DND-41 (cell line): ENCODE measurements around the gene DCK.
"Not testable (repeated sequence)": the region's sequence is repeated elsewhere in the genome, so short reads cannot be mapped to it uniquely, and the experiment has no call there.

ENCODE experiments used
- ATAC-seq: fragments of 200-7000 bp; cut with Tn5 transposase; 3 replicates; pipeline ENCODE4 v1.9.1; 2021; ENCODE audit warnings: low read depth; ENCODE audit not compliant: insufficient read depth
- DNase-seq: peaks from one replicate; pipeline ENCODE4 v3.0.0-alpha.2; 2020
- H2AFZ ChIP-seq: 2 replicates; pipeline ENCODE4 v1.6.0; 2012; ENCODE audit warnings: low read depth, low read length
- H3K27ac ChIP-seq: 2 replicates; pipeline ENCODE4 v1.5.1; 2012; ENCODE audit warnings: low read length, inconsistent platforms
- H3K27me3 ChIP-seq: fragments of 200-600 bp; sonication (generic); 2 replicates; pipeline ENCODE4 v1.6.0; 2012; ENCODE audit warnings: low read length, mild to moderate bottlenecking, inconsistent platforms; ENCODE audit not compliant: insufficient read depth, poor library complexity
- H3K36me3 ChIP-seq: 2 replicates; pipeline ENCODE4 v1.5.1; 2012; ENCODE audit warnings: low read length, inconsistent platforms; ENCODE audit not compliant: insufficient read depth
- H3K4me1 ChIP-seq: 2 replicates; pipeline ENCODE4 v1.5.1; 2012; ENCODE audit warnings: mild to moderate bottlenecking, low read length; ENCODE audit not compliant: insufficient read depth
- H3K4me2 ChIP-seq: 2 replicates; pipeline ENCODE4 v1.6.0; 2012; ENCODE audit warnings: mild to moderate bottlenecking, moderate library complexity, low read length, inconsistent platforms; ENCODE audit not compliant: insufficient read depth
- H3K4me3 ChIP-seq, 2 experiments: fragments of 200-600 bp in 1 of 2; shearing (Covaris generic) in 1 of 2; 2 replicates each; pipeline ENCODE4 v1.5.1; 2012 to 2016; ENCODE audit warnings: inconsistent platforms in 2 of 2, low read length in 2 of 2, mild to moderate bottlenecking in 2 of 2, low read depth in 1 of 2, moderate library complexity in 1 of 2
- H3K79me2 ChIP-seq: 2 replicates; pipeline ENCODE4 v1.6.0; 2012; ENCODE audit warnings: low read length, inconsistent platforms; ENCODE audit not compliant: insufficient read depth
- H3K9ac ChIP-seq: 2 replicates; pipeline ENCODE4 v1.6.0; 2012; ENCODE audit warnings: low read depth, mild to moderate bottlenecking, inconsistent platforms, low read length, moderate library complexity
- H3K9me3 ChIP-seq: 2 replicates; pipeline ENCODE4 v1.5.1; 2012; ENCODE audit warnings: low read length, moderate library complexity, mild to moderate bottlenecking, inconsistent platforms; ENCODE audit not compliant: insufficient read depth, severe bottlenecking
- H4K20me1 ChIP-seq: 2 replicates; pipeline ENCODE4 v1.6.0; 2012; ENCODE audit warnings: low read length; ENCODE audit not compliant: insufficient read depth
- EZH2 ChIP-seq: IDR thresholded peaks from 3 replicates; pipeline ENCODE4 v1.6.1; 2012; ENCODE audit warnings: borderline replicate concordance, low read depth, mild to moderate bottlenecking, moderate library complexity, low read length, inconsistent platforms; ENCODE audit not compliant: severe bottlenecking
- TF ChIP-seq, protein P1 (sequence below): IDR thresholded peaks from 2 replicates; pipeline ENCODE4 v1.5.1; 2012; ENCODE audit warnings: borderline replicate concordance, low read length, moderate library complexity, mild to moderate bottlenecking; ENCODE audit not compliant: poor library complexity, severe bottlenecking; ENCODE audit errors: extremely low read depth

Gene DCK

DNA sequence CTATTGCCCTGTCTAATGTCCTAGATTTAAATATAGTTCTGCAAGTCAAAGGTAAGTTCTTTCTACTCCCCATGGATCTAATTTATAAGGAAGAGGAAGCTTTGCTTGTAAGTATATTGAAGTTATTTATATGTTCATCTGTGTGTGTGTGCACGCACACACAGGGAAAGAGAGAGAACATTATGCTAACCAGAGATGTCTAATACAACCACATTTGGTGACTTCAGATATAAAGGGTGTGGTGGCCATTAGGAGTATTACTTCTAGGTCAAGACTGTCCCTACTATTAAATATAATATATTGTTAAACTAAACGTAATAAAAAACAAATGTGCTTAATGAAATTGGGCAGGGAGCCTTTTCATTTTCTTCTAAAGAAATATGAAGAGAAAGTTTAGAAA is 4.1 kb downstream of the DCK start:
- ATAC-seq (no peak), DNase-seq (no peak)
- Histone ChIP-seq H3K9ac (peak overlapping the region; percentile 96), H2AFZ (no peak overlapping the region), H3K9me3 (no peaks in the 10 kb centered on the region), H3K36me3 (peaks cover 81% of the 10 kb centered on the region), H4K20me1 (peaks cover 67% of the 10 kb centered on the region), H3K79me2 (peaks cover 100% of the 10 kb centered on the region), H3K27ac (peak overlapping the region; percentile 94), H3K4me2 (peak overlapping the region; percentile 75), H3K27me3 (no peaks in the 10 kb centered on the region), H3K4me3 (peak overlapping the region; percentile 77 to 82; a peak in 3 of 4 replicates), H3K4me1 (peaks cover 82% of the 10 kb centered on the region)
- TF ChIP-seq EZH2 = no peak
- TF ChIP-seq, protein P1, sequence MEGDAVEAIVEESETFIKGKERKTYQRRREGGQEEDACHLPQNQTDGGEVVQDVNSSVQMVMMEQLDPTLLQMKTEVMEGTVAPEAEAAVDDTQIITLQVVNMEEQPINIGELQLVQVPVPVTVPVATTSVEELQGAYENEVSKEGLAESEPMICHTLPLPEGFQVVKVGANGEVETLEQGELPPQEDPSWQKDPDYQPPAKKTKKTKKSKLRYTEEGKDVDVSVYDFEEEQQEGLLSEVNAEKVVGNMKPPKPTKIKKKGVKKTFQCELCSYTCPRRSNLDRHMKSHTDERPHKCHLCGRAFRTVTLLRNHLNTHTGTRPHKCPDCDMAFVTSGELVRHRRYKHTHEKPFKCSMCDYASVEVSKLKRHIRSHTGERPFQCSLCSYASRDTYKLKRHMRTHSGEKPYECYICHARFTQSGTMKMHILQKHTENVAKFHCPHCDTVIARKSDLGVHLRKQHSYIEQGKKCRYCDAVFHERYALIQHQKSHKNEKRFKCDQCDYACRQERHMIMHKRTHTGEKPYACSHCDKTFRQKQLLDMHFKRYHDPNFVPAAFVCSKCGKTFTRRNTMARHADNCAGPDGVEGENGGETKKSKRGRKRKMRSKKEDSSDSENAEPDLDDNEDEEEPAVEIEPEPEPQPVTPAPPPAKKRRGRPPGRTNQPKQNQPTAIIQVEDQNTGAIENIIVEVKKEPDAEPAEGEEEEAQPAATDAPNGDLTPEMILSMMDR = no peak

DNA sequence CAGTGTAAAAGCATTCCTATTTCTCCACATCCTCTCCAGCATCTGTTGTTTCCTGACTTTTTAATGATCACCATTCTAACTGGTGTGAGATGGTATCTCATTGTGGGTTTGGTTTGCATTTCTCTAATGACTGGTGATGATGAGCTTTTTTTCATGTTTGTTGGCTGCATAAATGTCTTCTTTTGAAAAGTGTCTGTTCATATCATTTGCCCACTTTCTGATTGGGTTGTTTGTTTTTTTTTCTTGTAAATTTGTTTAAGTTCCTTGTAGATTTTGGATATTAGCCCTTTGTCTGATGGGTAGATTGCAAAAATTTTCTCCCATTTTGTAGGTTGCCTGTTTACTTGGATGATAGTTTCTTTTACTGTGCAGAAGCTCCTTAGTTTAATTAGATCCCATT is 6.2 kb downstream of the DCK start:
- DNase-seq, ATAC-seq: not testable (repeated sequence)
- peaks cover 96% of the 10 kb centered on the region for H3K4me1 ChIP-seq

DNA sequence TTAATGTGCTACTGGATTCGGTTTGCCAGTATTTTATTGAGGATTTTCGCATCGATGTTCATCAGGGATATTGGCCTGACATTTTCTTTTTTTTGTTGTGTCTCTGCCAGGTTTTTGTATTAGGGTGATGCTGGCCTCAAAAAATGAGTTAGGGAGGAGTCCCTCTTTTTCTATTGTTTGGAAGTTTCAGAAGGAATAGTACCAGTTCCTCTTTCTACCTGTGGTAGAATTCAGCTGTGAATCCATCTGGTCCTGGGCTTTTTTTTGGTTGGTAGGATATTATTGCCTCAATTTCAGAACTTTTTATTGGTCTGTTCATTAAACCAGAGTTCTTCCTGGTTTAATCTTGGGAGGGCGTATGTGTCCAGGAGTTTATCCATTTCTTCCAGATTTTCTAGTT is 7.9 kb downstream of the DCK start:
- not testable (repeated sequence) for DNase-seq, H3K9me3 ChIP-seq, ATAC-seq, H3K27me3 ChIP-seq, H3K27ac ChIP-seq, H2AFZ ChIP-seq, H3K9ac ChIP-seq
- Histone ChIP-seq H4K20me1 (peaks cover 81% of the 10 kb centered on the region), H3K79me2 (peaks cover 99% of the 10 kb centered on the region), H3K36me3 (peaks cover 81% of the 10 kb centered on the region), H3K4me2 (peak overlapping the region; percentile 49), H3K4me1 (peaks cover 95% of the 10 kb centered on the region), H3K4me3 (peak overlapping the region in 1 of 2 experiments; percentile 28; a peak in 2 of 4 replicates)

More for the DNA sequence above, 6.2 kb downstream of the DCK start:
- H2AFZ ChIP-seq, H3K27me3 ChIP-seq, H3K9ac ChIP-seq, H3K4me2 ChIP-seq, H3K9me3 ChIP-seq, H3K27ac ChIP-seq, H3K4me3 ChIP-seq: not testable (repeated sequence)
- Histone ChIP-seq H3K36me3 (peaks cover 87% of the 10 kb centered on the region), H4K20me1 (peaks cover 86% of the 10 kb centered on the region), H3K79me2 (peaks cover 100% of the 10 kb centered on the region)

DNA sequence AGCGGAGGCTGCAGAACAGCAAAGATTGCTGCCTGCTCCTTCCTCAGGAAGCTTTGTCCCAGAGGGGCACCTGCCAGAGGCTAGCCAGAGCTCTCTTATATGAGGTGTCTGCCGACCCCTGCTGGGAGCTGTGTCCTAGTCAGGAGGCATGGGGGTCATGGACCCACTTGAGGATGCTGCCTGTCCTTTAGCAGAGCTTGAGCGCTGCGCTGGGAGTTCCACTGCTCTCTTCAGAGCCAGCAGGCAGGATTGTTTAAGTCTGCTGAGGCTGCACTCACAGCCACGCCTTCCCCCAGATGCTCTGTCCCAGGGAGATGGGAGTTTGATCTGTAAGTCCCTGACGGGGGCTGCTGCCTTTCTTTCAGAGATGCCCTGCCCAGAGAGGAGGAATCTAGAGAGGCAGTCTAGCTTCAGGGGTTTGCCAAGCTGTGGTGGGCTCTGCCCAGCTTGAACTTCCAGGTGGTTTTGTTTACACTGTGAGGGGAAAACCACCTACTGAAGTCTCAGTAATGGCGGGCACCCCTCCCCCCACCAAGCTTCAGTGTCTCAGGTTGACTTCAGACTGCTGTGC is 10.9 kb downstream of the DCK start:
- no peaks in the 10 kb centered on the region for H3K9me3 ChIP-seq
- H3K9ac ChIP-seq = peak overlapping the region; percentile 22
- H4K20me1 ChIP-seq = peaks cover 82% of the 10 kb centered on the region
- DNase-seq (peak; percentile 87), ATAC-seq (peak; percentile 93)
- TF ChIP-seq EZH2 = no peak
- TF ChIP-seq, protein P1 = peak; percentile 53
- peaks cover 82% of the 10 kb centered on the region for H3K36me3 ChIP-seq
- H3K4me2 ChIP-seq = peak overlapping the region; percentile 51
- H3K27ac ChIP-seq = peak overlapping the region; percentile 68
- H3K79me2 ChIP-seq = peaks cover 99% of the 10 kb centered on the region
- peak overlapping the region in 1 of 2 experiments; percentile 29; a peak in 2 of 4 replicates for H3K4me3 ChIP-seq
- peaks cover 81% of the 10 kb centered on the region for H3K4me1 ChIP-seq
- H2AFZ ChIP-seq = no peak overlapping the region
- H3K27me3 ChIP-seq = no peaks in the 10 kb centered on the region

DNA sequence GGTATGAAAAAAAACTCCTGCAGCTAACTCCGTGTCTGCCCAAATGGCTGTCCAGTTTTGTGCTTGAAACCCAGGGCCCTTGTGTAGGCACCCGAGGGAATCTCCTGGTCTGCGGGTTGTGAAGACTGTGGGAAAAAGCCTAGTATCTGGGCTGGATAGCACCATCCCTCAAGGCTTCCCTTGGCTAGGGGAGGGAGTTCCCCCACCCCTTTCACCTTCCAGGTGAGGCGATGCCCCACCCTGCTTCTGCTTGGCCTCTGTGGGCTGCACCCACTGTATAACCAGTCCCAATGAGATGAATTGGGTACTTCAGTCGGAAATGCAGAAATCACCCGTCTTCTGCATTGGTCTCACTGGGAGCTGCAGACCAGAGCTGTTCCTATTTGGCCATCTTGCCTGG is 11.6 kb downstream of the DCK start:
- H3K27ac ChIP-seq = peak overlapping the region; percentile 68
- H3K4me1 ChIP-seq = peaks cover 76% of the 10 kb centered on the region
- peak overlapping the region; percentile 22; the same call in 1 of the 2 replicates for H3K9ac ChIP-seq
- H3K36me3 ChIP-seq = peaks cover 85% of the 10 kb centered on the region
- peak overlapping the region; percentile 18; the same call in 1 of the 2 replicates for H3K4me2 ChIP-seq
- not testable (repeated sequence) for H2AFZ ChIP-seq, H3K9me3 ChIP-seq, H3K27me3 ChIP-seq, H3K4me3 ChIP-seq, DNase-seq, ATAC-seq
- peaks cover 87% of the 10 kb centered on the region for H4K20me1 ChIP-seq
- peaks cover 99% of the 10 kb centered on the region for H3K79me2 ChIP-seq
